Measurements from ENCODE around the gene MEGF6.

DNA sequence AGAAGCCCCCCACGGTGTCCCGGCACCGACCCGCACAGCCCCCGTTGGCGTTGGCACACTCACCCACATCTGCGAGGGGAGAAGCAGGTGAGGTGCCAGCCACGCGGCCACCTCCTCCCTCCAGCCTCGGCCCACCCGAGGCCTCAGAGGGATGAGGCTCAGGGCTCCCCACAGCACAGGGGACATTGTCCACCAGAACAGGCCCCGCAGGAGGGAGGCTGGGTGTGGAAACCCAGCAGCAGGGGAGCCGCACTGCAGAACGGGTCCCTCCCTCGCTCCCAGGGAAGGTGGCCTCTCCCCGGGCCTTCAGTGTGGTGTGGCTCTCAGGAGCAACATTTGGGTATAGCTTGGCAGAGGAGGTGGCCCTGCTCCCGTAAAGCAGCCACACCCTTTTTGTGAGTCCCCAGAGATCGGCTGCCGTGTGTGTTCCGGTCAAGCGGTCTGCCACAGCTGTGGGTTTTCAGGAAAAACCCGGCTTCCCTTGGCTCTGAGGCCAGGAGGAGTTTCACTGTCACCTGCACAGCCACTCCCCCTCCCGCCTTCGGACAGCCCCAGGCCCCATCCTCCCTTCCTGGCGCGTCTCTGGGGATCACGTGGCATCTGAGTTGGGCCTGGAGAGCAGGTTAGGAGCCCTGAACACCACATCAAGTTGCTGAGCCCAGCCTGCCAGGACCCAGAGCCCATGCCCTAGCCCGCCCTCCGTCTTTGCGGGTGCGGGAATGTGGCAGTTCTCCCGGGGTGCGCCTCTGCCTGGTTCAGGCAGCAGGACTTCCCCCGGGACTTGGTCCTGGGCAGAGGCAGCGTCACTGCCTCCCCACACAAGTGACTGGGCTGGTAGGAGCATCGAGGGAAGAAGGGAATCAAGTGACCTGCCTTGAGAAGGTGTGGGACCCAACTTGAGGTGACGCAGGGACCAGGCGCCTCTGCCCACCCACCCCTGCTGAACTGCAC is 64.0 kb downstream of the MEGF6 start:
- TF ChIP-seq POLR2A (IDR thresholded peaks at IDR 0.05; ENCODE audit: low read depth, low read length) = no peak
- no peak for TF ChIP-seq POLR2AphosphoS5 (IDR thresholded peaks at IDR 0.05; ENCODE audit: low read depth, low read length)
